AG08395 (cell line): ENCODE data around the gene MAP1LC3C.
A peak's percentile ranks its signal among the peaks of the same experiment; 100 is the strongest.
"Not testable (repeated sequence)": the region's sequence is repeated elsewhere in the genome, so short reads cannot be mapped to it uniquely, and the experiment has no call there.

Experiments used
- DNase-seq: peaks from one replicate; pipeline ENCODE4 v3.0.0; 2012; ENCODE audit warnings: mixed read lengths, low spot score

Gene MAP1LC3C

DNA sequence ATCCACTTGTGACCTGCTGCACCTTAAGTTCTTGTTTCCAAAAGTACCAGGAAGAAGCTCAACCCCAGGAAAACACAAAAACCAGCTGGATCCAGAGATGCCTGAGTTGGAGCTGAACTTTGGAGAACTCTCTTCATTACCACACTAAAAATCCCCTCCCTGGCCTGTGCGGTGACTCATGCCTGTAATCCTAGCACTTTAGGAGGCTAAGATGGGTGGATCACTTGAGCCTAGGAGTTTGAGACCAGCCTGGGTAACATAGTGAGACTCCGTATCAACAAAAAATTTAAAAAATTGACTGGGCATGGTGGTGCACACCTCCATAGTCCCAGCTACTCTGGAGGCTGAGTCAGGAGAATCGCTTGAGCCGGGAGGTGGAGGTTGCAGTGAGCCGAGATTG, 6.2 kb downstream of the MAP1LC3C start:
- DNase-seq, result no peak

GRCh38 chr1:241990040-241990439, 8.9 kb downstream of the MAP1LC3C start:
- peak; percentile 96 for DNase-seq

GRCh38 chr1:241988389-241988930, 10.4 kb downstream of the MAP1LC3C start:
- DNase-seq, result not testable (repeated sequence)

DNA sequence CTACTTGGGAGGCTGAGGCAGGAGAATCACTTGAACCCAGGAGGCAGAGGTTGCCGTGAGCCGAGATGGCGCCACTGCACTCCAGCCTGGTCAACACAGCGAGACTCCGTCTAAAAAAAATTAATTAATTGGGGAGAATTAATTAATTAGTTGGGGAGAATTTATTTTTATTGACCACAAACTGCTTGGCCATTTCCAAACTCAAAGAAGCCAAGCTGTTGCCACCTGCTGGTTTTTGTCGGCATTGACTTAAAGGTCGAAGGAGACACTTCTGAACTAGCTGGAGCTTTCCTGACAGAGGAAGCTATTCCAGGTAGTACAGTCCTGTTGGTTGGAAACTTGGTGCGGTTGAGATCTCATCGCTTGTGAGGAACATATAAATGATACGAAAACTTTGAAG, 13.1 kb downstream of the MAP1LC3C start:
- peak; percentile 61 for DNase-seq

- no peak for DNase-seq
These were observed 19.0 kb downstream of the MAP1LC3C start for GRCh38 chr1:241979926-241980325.

DNA sequence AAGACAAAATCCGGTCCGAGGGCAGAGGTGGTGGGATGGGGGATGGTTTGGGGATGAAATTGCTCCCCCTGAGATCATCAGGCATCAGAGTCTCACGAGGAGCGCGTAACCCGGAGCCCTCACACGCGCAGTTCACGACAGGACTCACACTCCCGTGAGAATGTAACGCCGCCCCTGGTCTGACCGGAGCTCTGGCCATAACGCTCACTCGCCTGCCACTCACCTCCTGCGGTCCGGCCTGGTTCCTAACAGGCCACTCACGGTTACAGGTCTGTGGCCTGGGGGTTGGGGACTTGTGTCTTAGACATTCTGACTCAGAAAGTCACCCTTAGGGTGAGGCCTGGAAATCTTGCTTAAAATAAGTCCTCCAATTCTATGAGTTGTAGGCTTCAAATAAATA, 19.8 kb downstream of the MAP1LC3C start:
- DNase-seq, result no peak

DNA sequence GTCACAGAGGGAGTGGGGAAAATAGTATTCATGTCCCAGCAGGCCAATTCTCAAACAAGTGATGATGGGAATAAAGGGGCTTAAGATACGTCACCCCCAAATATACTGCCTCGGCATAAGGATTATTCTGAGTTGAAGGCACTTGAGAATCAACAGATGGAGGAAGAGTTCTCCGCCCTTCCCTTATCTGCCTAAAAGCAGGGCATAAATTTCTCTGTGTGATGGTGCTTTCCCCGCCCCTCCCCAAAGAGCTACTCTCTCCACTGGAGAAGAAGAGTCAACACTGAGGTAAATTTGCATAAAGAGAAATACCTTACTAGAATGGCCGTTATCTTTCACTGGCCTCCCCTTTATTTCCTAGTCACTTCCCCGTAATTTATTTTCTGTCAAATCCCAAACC, 22.7 kb downstream of the MAP1LC3C start:
- no peak for DNase-seq

DNA sequence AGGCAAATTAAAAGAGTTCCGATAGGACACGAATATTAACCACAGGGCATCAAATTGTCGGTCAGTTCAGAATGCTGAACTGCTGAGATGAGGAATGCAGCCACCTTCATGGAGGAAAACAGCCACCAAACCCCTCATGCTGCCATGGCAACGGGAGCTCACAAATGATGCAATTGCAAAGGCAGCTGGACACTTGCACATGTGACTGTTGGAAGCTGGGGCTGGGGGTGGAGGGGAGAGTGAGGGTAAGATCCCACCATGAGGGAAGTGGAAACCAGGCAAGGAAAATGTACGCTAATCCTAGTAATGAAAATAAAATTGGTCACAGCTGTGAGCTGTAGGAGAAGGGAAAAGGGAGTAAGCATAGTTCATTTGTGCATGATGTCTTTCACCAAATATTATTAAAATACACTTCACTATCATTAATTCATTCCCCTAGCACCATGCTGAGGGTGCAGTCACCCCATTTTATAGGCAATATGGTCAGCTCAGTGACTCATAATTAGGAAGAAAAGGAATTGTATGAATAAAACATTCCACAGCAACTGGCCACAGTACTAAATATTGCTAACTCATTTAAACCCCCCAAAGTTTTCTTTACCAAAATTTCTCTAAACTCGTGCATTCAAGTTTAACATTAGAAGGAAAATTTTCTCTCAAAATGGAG, 26.1 kb downstream of the MAP1LC3C start:
- peak; percentile 33 for DNase-seq

DNA sequence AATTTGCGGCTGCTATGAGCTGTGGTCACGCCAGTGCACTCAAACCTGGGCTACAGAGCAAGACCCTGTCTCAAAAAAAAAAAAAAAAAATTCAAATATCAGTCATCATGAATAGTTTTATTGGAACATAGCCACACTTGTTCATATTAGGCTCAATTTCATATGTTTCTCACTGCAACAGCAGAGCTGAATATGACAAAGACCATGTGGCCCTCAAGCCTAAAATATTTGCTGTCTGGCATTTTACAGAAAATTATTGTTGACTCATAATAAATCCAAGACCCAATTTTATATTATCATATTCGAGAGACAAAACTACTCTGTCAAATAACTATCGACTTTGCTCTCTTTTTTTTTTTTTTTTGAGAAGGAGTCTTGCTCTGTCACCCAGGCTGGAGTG, 30.3 kb downstream of the MAP1LC3C start:
- DNase-seq, result no peak

DNA sequence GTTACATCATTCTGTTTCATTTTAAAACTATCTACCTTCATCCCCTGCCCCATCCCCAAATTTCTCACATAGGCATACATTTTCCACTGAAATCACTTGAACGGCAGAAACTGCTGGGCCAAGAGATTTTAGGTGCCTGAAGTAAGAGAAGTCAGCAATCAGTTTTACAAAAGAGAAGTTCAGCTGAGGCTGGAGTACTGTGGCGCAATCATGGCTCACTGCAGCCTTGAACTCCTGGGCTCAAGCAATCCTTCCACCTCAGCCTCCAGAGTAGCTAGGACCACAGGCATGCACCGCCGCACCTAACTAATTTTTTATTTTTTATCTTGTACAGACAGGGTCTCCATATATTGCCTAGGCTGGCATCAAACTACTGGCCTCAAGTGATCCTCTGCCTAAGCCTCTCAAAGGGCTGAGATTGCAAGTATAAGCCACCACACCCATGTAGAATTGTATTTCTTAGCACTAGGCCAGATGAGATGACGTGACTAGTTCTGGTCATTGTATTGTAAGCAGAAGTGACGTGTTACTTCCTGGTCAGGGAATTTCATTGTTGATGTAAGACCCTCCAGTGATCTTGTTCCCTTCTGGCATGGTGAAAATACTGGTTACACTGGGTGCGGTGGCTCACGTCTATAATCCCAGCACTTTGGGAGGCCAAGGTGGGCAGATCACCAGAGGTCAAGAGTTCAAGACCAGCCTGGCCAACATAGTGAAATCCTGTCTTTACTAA, 34.2 kb downstream of the MAP1LC3C start:
- DNase-seq, result no peak

GRCh38 chr1:241963722-241964121, 35.2 kb downstream of the MAP1LC3C start:
- DNase-seq, result no peak

- no peak for DNase-seq
These were observed 36.7 kb downstream of the MAP1LC3C start for GRCh38 chr1:241962153-241962552.

DNA sequence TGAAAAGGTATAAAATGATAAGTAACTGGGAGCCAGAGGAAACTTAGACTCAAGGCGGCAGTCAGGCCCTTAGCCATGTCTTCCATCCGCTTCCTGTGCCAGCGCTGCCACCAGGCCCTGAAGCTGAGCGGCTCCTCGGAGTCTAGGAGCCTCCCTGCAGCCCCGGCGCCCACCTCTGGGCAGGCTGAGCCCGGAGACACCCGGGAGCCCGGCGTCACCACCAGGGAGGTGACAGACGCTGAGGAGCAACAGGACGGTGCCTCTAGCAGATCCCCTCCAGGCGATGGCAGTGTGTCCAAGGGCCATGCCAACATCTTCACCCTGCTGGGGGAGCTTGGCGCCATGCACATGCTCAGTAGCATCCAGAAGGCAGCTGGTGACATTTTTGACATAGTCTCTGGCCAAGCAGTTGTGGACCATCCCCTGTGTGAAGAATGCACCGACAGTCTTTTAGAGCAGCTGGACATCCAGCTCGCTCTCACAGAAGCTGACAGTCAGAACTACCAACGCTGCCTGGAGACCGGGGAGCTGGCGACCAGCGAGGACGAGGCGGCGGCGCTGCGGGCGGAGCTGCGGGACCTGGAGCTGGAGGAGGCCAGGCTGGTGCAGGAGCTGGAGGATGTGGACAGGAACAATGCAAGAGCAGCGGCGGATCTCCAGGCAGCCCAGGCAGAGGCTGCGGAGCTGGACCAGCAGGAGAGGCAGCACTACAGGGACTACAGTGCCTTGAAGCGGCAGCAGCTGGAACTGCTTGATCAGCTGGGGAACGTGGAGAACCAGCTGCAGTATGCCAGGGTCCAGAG, 41.0 kb downstream of the MAP1LC3C start, which contains the start of gene BECN2:
TSS of gene BECN2 (plus strand) at position 76 of the 803 bp plus-strand sequence. CDS start at position 76, 0 bp downstream.
- DNase-seq, result no peak

- peak; percentile 84 for DNase-seq
These were observed 48.5 kb downstream of the MAP1LC3C start for GRCh38 chr1:241950390-241950789.

GRCh38 chr1:241947354-241947753, 51.5 kb downstream of the MAP1LC3C start:
- no peak for DNase-seq
